ENCODE results near the gene TNFAIP8L1. TPM values are rescaled to one million over a fixed set of nuclear protein-coding genes. Genes with fewer than 3 reads are reported as not detected.

Gene TNFAIP8L1
- total RNA-seq, 4 donors from 2014 or later, result 4.5 to 12.0 (median 8.5) TPM

DNA sequence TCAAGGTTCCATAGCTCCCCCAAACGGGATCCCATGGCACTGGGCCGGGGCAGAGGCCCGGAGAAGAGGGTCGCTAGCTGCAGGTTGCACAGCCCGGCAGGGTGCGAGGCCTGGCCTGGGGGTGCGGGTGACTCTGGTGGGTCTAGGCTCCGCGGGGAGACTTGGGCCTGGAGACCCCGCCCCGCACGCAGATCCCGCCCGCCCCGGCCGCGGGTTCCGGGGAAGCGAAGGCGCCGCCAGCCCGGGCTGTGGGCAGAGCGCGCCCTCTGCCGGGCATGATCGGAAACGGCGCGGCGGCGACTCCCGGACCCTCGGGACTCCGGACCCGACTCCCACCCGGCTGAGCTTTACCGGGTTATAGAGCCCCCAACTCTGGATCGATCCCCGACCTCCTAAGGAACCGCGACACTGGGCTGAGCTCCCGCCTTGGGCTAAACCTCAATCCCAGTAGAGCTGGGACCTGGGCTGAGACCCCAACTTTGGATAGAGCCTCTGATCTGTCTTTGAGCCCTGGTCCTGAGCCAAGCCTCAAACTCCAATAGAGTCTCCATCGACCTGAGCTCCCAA, 3.1 kb upstream of the TNFAIP8L1 start:
- Histone ChIP-seq H3K4me1 (peaks cover 16 to 41% (median 32%) of the 10 kb centered on the region in 4 donors), H3K27me3 (peaks cover 12% of the 10 kb centered on the region), H3K36me3 (no peaks in the 10 kb centered on the region), H3K4me3 (peak overlapping the region; percentile 16 to 48 (median 41)), H3K27ac (peak overlapping the region in 3 of 4 donors; percentile 2 to 58 (median 28)), H3K9me3 (no peaks in the 10 kb centered on the region)
- intact Hi-C loops (cut with DNase I; ENCODE audit: low total_unique reads) (loop anchor here (5.0 kb wide), 2 partner anchors 59 to 79 kb away; partner anchors contain the start of gene SEMA6B), in situ Hi-C loops (cut with MboI; ENCODE audit: low pct_ligation_motif_present in 1 of 4, low pct_unique_long_range_greater_than_20kb in 1 of 4, low sequenced_read_pairs in 3 of 4) (no loop called here)
- no peak for TF ChIP-seq POLR2AphosphoS5 (IDR thresholded peaks at IDR 0.05)
- TF ChIP-seq, protein P1, sequence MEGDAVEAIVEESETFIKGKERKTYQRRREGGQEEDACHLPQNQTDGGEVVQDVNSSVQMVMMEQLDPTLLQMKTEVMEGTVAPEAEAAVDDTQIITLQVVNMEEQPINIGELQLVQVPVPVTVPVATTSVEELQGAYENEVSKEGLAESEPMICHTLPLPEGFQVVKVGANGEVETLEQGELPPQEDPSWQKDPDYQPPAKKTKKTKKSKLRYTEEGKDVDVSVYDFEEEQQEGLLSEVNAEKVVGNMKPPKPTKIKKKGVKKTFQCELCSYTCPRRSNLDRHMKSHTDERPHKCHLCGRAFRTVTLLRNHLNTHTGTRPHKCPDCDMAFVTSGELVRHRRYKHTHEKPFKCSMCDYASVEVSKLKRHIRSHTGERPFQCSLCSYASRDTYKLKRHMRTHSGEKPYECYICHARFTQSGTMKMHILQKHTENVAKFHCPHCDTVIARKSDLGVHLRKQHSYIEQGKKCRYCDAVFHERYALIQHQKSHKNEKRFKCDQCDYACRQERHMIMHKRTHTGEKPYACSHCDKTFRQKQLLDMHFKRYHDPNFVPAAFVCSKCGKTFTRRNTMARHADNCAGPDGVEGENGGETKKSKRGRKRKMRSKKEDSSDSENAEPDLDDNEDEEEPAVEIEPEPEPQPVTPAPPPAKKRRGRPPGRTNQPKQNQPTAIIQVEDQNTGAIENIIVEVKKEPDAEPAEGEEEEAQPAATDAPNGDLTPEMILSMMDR (IDR thresholded peaks at IDR 0.05), result peak; percentile 85 to 98 (median 98)
- DNase-seq, result peak; percentile 70
- 0% methylated on average over 7 of the region's 43 CpGs; no CpG with 5 or more reads in 1 of the 2 donors for WGBS, 2 donors (ENCODE audit: low coverage in 1 of 2)

DNA sequence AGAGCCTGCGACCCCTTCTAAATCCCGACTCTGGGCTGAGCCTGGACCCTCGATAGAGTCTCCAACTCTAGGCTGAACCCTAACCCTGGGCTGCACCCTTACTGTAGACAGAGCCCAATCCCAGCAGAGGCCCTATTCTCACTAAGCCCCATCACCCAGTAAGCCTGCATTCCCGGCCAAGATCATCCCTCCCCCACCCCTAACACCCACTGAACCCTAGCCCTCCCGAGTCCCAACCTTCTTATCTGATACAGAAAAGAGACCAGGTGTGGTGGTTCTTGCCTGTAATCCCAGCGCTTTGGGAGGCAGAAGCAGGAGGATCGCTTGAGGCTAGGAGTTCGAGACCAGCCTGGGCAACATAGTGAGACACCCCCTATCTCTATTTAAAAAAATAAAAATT, 2.6 kb upstream of the TNFAIP8L1 start:
- intact Hi-C loops (cut with DNase I; ENCODE audit: low total_unique reads) (loop anchor here (5.0 kb wide), 2 partner anchors 59 to 79 kb away; partner anchors contain the start of gene SEMA6B), in situ Hi-C loops (cut with MboI; ENCODE audit: low pct_ligation_motif_present in 1 of 4, low pct_unique_long_range_greater_than_20kb in 1 of 4, low sequenced_read_pairs in 3 of 4) (no loop called here)
- Histone ChIP-seq H3K4me1 (peaks cover 18 to 45% (median 34%) of the 10 kb centered on the region in 4 donors), H3K27me3 (peaks cover 12% of the 10 kb centered on the region), H3K4me3 (peak overlapping the region in 1 of 4 donors; percentile 48), H3K36me3 (no peaks in the 10 kb centered on the region), H3K27ac (no peak overlapping the region), H3K9me3 (no peaks in the 10 kb centered on the region)
- WGBS, 2 donors (ENCODE audit: low coverage in 1 of 2), result 66% methylated on average over 5 of the region's 8 CpGs; no CpG with 5 or more reads in 1 of the 2 donors
- TF ChIP-seq, protein P1 (IDR thresholded peaks at IDR 0.05), result no peak
- no peak for TF ChIP-seq EP300 (IDR thresholded peaks at IDR 0.05; ENCODE audit: low read depth)
- no peak for TF ChIP-seq POLR2AphosphoS5 (IDR thresholded peaks at IDR 0.05)
- TF ChIP-seq POLR2A (IDR thresholded peaks at IDR 0.05), result no peak
- no peak for DNase-seq

DNA sequence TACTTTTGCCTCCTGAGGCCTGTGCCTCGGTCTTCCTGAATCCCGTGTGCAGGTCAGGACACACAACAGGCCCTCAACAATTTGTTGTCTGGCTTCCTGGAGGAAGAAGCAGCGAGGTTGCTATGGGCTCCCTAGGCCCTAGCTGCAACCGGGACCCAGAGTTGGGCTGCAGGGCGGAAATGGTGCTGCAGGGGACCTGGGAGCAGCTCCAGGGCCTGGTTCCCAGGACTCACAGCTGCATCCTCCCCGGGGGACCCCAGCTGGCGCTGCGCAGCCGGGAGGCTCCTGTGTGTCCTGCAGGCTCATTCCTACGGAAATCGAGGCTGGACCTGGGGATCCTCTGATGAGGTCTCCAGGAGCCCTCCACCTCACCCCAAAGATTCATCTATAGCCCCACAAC, 999 bp upstream of the TNFAIP8L1 start:
- intact Hi-C loops (cut with DNase I; ENCODE audit: low total_unique reads) (loop anchor here (5.0 kb wide), 2 partner anchors 61 to 81 kb away; partner anchors contain the start of gene SEMA6B), in situ Hi-C loops (cut with MboI; ENCODE audit: low pct_ligation_motif_present in 1 of 4, low pct_unique_long_range_greater_than_20kb in 1 of 4, low sequenced_read_pairs in 3 of 4) (no loop called here)
- Histone ChIP-seq H3K27ac (peak overlapping the region; percentile 78 to 88 (median 86)), H3K36me3 (no peaks in the 10 kb centered on the region), H3K9me3 (no peaks in the 10 kb centered on the region), H3K4me1 (peaks cover 18 to 44% (median 34%) of the 10 kb centered on the region in 4 donors), H3K27me3 (peaks cover 12% of the 10 kb centered on the region), H3K4me3 (peak overlapping the region in 1 of 4 donors; percentile 84)
- 81 to 100% methylated on average over 1 to 11 of the region's 11 CpGs for whole genome bisulfite sequencing, 2 donors (ENCODE audit: low coverage in 1 of 2)
- DNase-seq, result no peak
- no peak for TF ChIP-seq POLR2A (IDR thresholded peaks at IDR 0.05)
- TF ChIP-seq, protein P1 (IDR thresholded peaks at IDR 0.05), result no peak
- TF ChIP-seq POLR2AphosphoS5 (IDR thresholded peaks at IDR 0.05), result no peak
- TF ChIP-seq EP300 (IDR thresholded peaks at IDR 0.05; ENCODE audit: low read depth), result no peak

DNA sequence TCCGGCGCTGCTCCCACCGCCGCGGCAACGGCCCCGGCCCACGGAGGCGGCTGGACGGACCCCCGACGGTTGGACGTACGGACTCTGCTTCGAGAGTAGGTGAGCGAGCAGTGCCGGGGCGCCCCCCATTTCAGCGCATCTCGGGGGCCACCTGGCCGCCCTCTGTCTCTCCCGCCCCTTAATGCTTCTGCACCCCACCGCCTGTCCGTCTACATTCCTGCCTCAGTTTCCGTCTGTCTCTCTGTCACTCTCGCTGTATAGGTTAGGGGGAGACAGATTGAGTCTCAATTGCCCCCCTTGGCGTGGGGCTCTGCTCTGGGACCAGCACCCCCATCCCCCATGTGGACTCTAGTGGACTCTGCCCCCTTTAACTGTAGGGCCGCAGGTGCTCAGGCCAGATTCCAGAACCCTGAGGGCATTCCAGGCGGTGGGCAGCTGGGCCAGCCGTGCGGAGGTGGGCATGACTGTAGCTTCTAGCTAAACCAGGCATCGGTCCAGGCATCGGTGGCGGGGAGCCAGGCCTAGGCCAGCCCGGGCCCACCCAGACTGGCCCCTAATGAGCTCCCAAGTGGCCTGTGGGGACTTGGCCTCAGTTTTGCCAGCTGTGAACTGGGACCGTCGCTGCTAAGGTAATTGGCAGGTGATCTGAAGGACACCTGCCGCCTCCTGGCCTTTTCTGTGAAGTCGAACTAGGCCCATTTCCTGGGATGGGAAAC, 373 bp downstream of the TNFAIP8L1 start:
- peaks cover 18 to 41% (median 33%) of the 10 kb centered on the region in 4 donors for H3K4me1 ChIP-seq
- in situ Hi-C loops (cut with MboI; ENCODE audit: low pct_ligation_motif_present in 1 of 4, low pct_unique_long_range_greater_than_20kb in 1 of 4, low sequenced_read_pairs in 3 of 4), result no loop called here

More for the DNA sequence above, 373 bp downstream of the TNFAIP8L1 start:
- no peaks in the 10 kb centered on the region for H3K36me3 ChIP-seq
- H3K27me3 ChIP-seq, result peaks cover 9% of the 10 kb centered on the region
- H3K4me3 ChIP-seq, result peak overlapping the region; percentile 68 to 84 (median 73)
- intact Hi-C loops (cut with DNase I; ENCODE audit: low total_unique reads), result loop anchor here (5.0 kb wide), 2 partner anchors 62 to 82 kb away; partner anchors contain the start of gene SEMA6B
- H3K27ac ChIP-seq, result peak overlapping the region; percentile 78 to 89 (median 82)
- DNase-seq, result peak; percentile 34
- WGBS, 2 donors (ENCODE audit: low coverage in 1 of 2), result 9% methylated on average over 20 of the region's 39 CpGs; no CpG with 5 or more reads in 1 of the 2 donors
- TF ChIP-seq POLR2AphosphoS5 (IDR thresholded peaks at IDR 0.05), result peak in 2 of 3 donors; percentile 25 to 28
- TF ChIP-seq EP300 (IDR thresholded peaks at IDR 0.05; ENCODE audit: low read depth), result no peak
- TF ChIP-seq, protein P1 (IDR thresholded peaks at IDR 0.05), result no peak
- no peak for TF ChIP-seq POLR2A (IDR thresholded peaks at IDR 0.05)
- H3K9me3 ChIP-seq, result no peaks in the 10 kb centered on the region
